Neural cell (in vitro differentiated cells): ENCODE data around the gene BIRC2. TPM values are rescaled to one million over a fixed set of nuclear protein-coding genes. Genes with fewer than 3 reads are reported as not detected.

Experiments
- H2AFZ ChIP-seq: fragments of 200-600, 300-800 bp; sonication (generic), shearing (Covaris generic); 2 replicates; pipeline ENCODE4 v1.6.0; 2014; ENCODE audit warnings: low read depth, mild to moderate bottlenecking, antibody characterized with exemption, low read length, moderate library complexity
- H3F3A ChIP-seq: fragments of 200-600 bp; shearing (Covaris generic); 2 replicates; pipeline ENCODE4 v1.6.1; 2016; ENCODE audit warnings: mild to moderate bottlenecking, moderate library complexity, mixed read lengths, antibody characterized with exemption, low read length; ENCODE audit not compliant: insufficient read depth, poor library complexity, severe bottlenecking
- H3K27ac ChIP-seq: fragments of 200-600, 300-800 bp; sonication (generic), shearing (Covaris generic); 2 replicates; pipeline ENCODE4 v1.5.1; 2014; ENCODE audit warnings: mild to moderate bottlenecking, low read length, moderate library complexity
- H3K27me3 ChIP-seq: fragments of 300-800, 200-600 bp; sonication (generic), shearing (Covaris generic); 2 replicates; pipeline ENCODE4 v1.6.0; 2014; ENCODE audit warnings: mild to moderate bottlenecking, low read depth, low read length, moderate library complexity; ENCODE audit not compliant: insufficient read depth
- H3K36me3 ChIP-seq: fragments of 300-800, 200-600 bp; sonication (generic), shearing (Covaris generic); 2 replicates; pipeline ENCODE4 v1.5.1; 2014; ENCODE audit warnings: mild to moderate bottlenecking, antibody characterized with exemption, low read length, moderate library complexity; ENCODE audit not compliant: insufficient read depth
- H3K4me2 ChIP-seq: fragments of 300-800, 200-600 bp; sonication (generic), shearing (Covaris generic); 2 replicates; pipeline ENCODE4 v1.6.0; 2014; ENCODE audit warnings: mild to moderate bottlenecking, low read length
- H3K4me3 ChIP-seq: fragments of 300-800, 200-600 bp; sonication (generic), shearing (Covaris generic); 2 replicates; pipeline ENCODE4 v1.5.1; 2014; ENCODE audit warnings: mild to moderate bottlenecking, low read length, moderate library complexity
- H3K79me2 ChIP-seq: fragments of 200-600 bp; shearing (Covaris generic); replicated peaks from 2 replicates; pipeline ENCODE4 v1.6.0; 2014; ENCODE audit warnings: mild to moderate bottlenecking, low read length, moderate library complexity; ENCODE audit not compliant: insufficient read depth
- H3K9ac ChIP-seq: fragments of 300-800, 200-600 bp; sonication (generic), shearing (Covaris generic); 2 replicates; pipeline ENCODE4 v1.6.1; 2016; ENCODE audit warnings: mild to moderate bottlenecking, low read length, mixed read lengths
- H3K9me2 ChIP-seq: fragments of 200-600 bp; shearing (Covaris generic); 2 replicates; pipeline ENCODE4 v1.6.1; 2016; ENCODE audit warnings: mild to moderate bottlenecking, low read length, mixed read lengths; ENCODE audit not compliant: insufficient read depth
- H3K9me3 ChIP-seq: fragments of 200-600, 300-800 bp; sonication (generic), shearing (Covaris generic); 2 replicates; pipeline ENCODE4 v1.6.1; 2016; ENCODE audit warnings: mild to moderate bottlenecking, mixed run types, low read length, moderate library complexity, mixed read lengths
- H4K20me1 ChIP-seq: fragments of 200-600 bp; shearing (Covaris generic); 2 replicates; pipeline ENCODE4 v1.6.1; 2016; ENCODE audit warnings: mild to moderate bottlenecking, mixed run types; ENCODE audit not compliant: insufficient read depth
- EP300 ChIP-seq: fragments of 450-650 bp; conservative IDR thresholded peaks from 2 replicates; pipeline ENCODE4 v1.6.1; 2014; ENCODE audit warnings: antibody characterized with exemption, mild to moderate bottlenecking, moderate library complexity; ENCODE audit not compliant: poor library complexity, severe bottlenecking
- EZH2 ChIP-seq: fragments of 200-600, 300-800 bp; shearing (Covaris generic), sonication (generic); IDR thresholded peaks from 2 replicates; pipeline ENCODE4 v1.6.1; 2014; ENCODE audit warnings: antibody characterized with exemption, low read length, borderline replicate concordance, mild to moderate bottlenecking; ENCODE audit not compliant: insufficient read depth, poor library complexity, severe bottlenecking
- MXI1 ChIP-seq: fragments of 450-650 bp; conservative IDR thresholded peaks from 2 replicates; pipeline ENCODE4 v1.6.1; 2014; ENCODE audit warnings: antibody characterized with exemption, mild to moderate bottlenecking; ENCODE audit not compliant: poor library complexity, severe bottlenecking
- POLR2AphosphoS5 ChIP-seq: IDR thresholded peaks from 2 replicates; pipeline ENCODE4 v1.6.1; 2012
- RAD21 ChIP-seq: fragments of 450-650 bp; conservative IDR thresholded peaks from 2 replicates; pipeline ENCODE4 v1.6.1; 2014; ENCODE audit warnings: antibody characterized with exemption, mild to moderate bottlenecking, moderate library complexity
- SMC3 ChIP-seq: fragments of 450-650 bp; conservative IDR thresholded peaks from 2 replicates; pipeline ENCODE4 v1.6.1; 2014; ENCODE audit warnings: antibody characterized with exemption, mild to moderate bottlenecking, moderate library complexity; ENCODE audit not compliant: poor library complexity
- TAF1 ChIP-seq: IDR thresholded peaks from 2 replicates; pipeline ENCODE4 v1.6.1; 2012; ENCODE audit warnings: low read depth
- polyA plus RNA-seq: library from polyadenylated mRNA; depleted of rRNA; stranded (reverse); fragments of >200 nt; gene quantifications from 2 replicates; pipeline ENCODE4 v1.2.3, GENCODE V29; 2014
- TF ChIP-seq, protein P1 (sequence below): fragments of 450-650 bp; IDR thresholded peaks from 2 replicates; pipeline ENCODE4 v1.5.1; 2014; ENCODE audit warnings: antibody characterized with exemption, mild to moderate bottlenecking, moderate library complexity; ENCODE audit not compliant: poor library complexity, severe bottlenecking
- TF ChIP-seq, protein P2 (sequence below): IDR thresholded peaks from 2 replicates; pipeline ENCODE4 v1.6.1; 2012; ENCODE audit warnings: borderline replicate concordance

Gene BIRC2
- polyA plus RNA-seq, 1 donor from 2014 or later = 68.7 TPM

DNA sequence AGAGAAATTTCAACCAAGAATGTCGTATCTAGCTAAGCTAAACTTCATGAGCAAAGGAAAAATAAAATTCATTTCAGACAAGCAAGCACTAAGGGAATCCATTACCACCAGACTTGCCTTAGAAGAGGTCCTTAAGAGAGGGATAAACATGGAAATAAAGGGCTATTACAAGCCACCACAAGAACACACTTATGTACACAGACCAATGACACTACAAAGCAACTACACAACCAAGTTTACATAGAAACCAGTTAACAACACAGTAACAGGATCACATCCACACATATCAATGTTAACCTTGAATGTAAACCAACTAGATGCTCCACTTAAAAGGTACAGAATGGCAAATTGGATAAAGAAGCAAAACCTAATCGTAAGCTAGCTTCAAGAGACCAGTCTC is 67.5 kb downstream of the BIRC2 start:
- Histone ChIP-seq H3K79me2 (peaks cover 33% of the 10 kb centered on the region), H3K9me3 (no peaks in the 10 kb centered on the region), H3K9me2 (no peaks in the 10 kb centered on the region), H2AFZ (no peak overlapping the region), H3K27me3 (no peaks in the 10 kb centered on the region), H3K27ac (no peak overlapping the region), H3K4me3 (no peak overlapping the region), H3K4me2 (no peak overlapping the region), H3F3A (no peaks in the 10 kb centered on the region), H3K9ac (no peak overlapping the region), H4K20me1 (no peaks in the 10 kb centered on the region), H3K36me3 (no peaks in the 10 kb centered on the region)
- TF ChIP-seq SMC3 = no peak
- TF ChIP-seq EP300 = no peak
- no peak for TF ChIP-seq MXI1
- TF ChIP-seq POLR2AphosphoS5 = no peak
- TF ChIP-seq TAF1 = no peak
- no peak for TF ChIP-seq EZH2
- TF ChIP-seq, protein P1, sequence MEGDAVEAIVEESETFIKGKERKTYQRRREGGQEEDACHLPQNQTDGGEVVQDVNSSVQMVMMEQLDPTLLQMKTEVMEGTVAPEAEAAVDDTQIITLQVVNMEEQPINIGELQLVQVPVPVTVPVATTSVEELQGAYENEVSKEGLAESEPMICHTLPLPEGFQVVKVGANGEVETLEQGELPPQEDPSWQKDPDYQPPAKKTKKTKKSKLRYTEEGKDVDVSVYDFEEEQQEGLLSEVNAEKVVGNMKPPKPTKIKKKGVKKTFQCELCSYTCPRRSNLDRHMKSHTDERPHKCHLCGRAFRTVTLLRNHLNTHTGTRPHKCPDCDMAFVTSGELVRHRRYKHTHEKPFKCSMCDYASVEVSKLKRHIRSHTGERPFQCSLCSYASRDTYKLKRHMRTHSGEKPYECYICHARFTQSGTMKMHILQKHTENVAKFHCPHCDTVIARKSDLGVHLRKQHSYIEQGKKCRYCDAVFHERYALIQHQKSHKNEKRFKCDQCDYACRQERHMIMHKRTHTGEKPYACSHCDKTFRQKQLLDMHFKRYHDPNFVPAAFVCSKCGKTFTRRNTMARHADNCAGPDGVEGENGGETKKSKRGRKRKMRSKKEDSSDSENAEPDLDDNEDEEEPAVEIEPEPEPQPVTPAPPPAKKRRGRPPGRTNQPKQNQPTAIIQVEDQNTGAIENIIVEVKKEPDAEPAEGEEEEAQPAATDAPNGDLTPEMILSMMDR = no peak
- TF ChIP-seq, protein P2, sequence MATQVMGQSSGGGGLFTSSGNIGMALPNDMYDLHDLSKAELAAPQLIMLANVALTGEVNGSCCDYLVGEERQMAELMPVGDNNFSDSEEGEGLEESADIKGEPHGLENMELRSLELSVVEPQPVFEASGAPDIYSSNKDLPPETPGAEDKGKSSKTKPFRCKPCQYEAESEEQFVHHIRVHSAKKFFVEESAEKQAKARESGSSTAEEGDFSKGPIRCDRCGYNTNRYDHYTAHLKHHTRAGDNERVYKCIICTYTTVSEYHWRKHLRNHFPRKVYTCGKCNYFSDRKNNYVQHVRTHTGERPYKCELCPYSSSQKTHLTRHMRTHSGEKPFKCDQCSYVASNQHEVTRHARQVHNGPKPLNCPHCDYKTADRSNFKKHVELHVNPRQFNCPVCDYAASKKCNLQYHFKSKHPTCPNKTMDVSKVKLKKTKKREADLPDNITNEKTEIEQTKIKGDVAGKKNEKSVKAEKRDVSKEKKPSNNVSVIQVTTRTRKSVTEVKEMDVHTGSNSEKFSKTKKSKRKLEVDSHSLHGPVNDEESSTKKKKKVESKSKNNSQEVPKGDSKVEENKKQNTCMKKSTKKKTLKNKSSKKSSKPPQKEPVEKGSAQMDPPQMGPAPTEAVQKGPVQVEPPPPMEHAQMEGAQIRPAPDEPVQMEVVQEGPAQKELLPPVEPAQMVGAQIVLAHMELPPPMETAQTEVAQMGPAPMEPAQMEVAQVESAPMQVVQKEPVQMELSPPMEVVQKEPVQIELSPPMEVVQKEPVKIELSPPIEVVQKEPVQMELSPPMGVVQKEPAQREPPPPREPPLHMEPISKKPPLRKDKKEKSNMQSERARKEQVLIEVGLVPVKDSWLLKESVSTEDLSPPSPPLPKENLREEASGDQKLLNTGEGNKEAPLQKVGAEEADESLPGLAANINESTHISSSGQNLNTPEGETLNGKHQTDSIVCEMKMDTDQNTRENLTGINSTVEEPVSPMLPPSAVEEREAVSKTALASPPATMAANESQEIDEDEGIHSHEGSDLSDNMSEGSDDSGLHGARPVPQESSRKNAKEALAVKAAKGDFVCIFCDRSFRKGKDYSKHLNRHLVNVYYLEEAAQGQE = no peak
- no peak for TF ChIP-seq RAD21

DNA sequence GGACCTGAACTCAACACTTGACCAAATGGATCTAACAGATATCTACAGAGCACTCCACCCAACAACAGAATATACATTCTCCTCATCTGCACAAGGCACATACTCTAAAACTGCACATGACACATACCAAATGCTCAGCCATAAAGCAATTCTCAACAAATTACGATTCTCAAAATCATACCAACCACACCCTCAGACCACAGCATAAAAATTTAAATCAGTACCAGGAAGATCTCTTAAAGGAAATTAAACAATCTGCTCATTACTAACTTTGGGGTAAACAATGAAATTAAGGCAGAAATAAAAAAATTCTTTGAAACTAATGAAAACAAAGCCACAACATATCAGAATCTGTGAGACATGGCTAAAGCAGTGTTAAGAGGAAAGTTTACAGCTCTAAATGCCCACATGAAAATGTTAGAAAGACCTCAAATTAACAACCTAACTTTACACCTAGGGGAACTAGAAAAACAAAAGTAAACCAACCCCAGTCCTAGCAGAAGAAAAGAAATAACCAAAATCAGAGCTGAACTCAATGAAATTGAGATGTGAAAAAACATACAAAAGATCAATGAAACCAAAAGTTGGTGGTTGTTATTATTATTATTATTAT is 68.4 kb downstream of the BIRC2 start:
- Histone ChIP-seq H4K20me1 (no peaks in the 10 kb centered on the region), H3K4me3 (no peak overlapping the region), H3K9me2 (no peaks in the 10 kb centered on the region), H3K36me3 (no peaks in the 10 kb centered on the region), H3K9me3 (no peaks in the 10 kb centered on the region), H3K79me2 (peaks cover 33% of the 10 kb centered on the region), H3K9ac (no peak overlapping the region), H3F3A (peaks cover 2% of the 10 kb centered on the region), H3K4me2 (no peak overlapping the region), H3K27ac (no peak overlapping the region), H3K27me3 (no peaks in the 10 kb centered on the region), H2AFZ (no peak overlapping the region)
- TF ChIP-seq EZH2 = no peak
- TF ChIP-seq SMC3 = no peak
- TF ChIP-seq MXI1 = no peak
- TF ChIP-seq, protein P1 = no peak
- TF ChIP-seq, protein P2 = no peak
- TF ChIP-seq TAF1 = no peak
- TF ChIP-seq RAD21 = no peak
- TF ChIP-seq EP300 = no peak
- TF ChIP-seq POLR2AphosphoS5 = no peak
